Effector CD8-positive, alpha-beta T cell (primary cell): ENCODE results near the gene MRPL43.
"Not testable (repeated sequence)": the region's sequence is repeated elsewhere in the genome, so short reads cannot be mapped to it uniquely, and the experiment has no call there.

ENCODE experiments used
- DNase-seq: peaks from one replicate; lab custom pipeline; 2025; lab: John Stamatoyannopoulos, UW

MRPL43 gene

GRCh38 chr10:100983868-100984671 is 3.2 kb downstream of the MRPL43 start:
- no peak for DNase-seq

GRCh38 chr10:100982916-100983830 is 4.1 kb downstream of the MRPL43 start:
- no peak for DNase-seq

GRCh38 chr10:100981178-100981772 is 6.0 kb downstream of the MRPL43 start:
- DNase-seq, result no peak

GRCh38 chr10:100980711-100981110 is 6.6 kb downstream of the MRPL43 start:
- DNase-seq, result no peak

- no peak for DNase-seq
Measured at GRCh38 chr10:100980311-100980710, 7.0 kb downstream of the MRPL43 start.

- no peak for DNase-seq
Measured at GRCh38 chr10:100979791-100980272, 7.5 kb downstream of the MRPL43 start.

- DNase-seq, result no peak
Measured at GRCh38 chr10:100978901-100979195, 8.4 kb downstream of the MRPL43 start.

- DNase-seq, result no peak
Measured at GRCh38 chr10:100978121-100978900, 9.0 kb downstream of the MRPL43 start.

- DNase-seq, result no peak
Measured at GRCh38 chr10:100977436-100977835, 9.9 kb downstream of the MRPL43 start.

GRCh38 chr10:100976906-100977305 is 10.4 kb downstream of the MRPL43 start:
- DNase-seq, result no peak

- not testable (repeated sequence) for DNase-seq
Measured at GRCh38 chr10:100975397-100975796, 11.9 kb downstream of the MRPL43 start.

- DNase-seq, result no peak
Measured at GRCh38 chr10:100972904-100973535, 14.3 kb downstream of the MRPL43 start.

GRCh38 chr10:100972115-100972903 is 15.0 kb downstream of the MRPL43 start:
- DNase-seq, result no peak

- DNase-seq, result no peak
Measured at GRCh38 chr10:100970914-100971811, 16.1 kb downstream of the MRPL43 start.

- DNase-seq, result peak; percentile 38
Measured at GRCh38 chr10:100970076-100970913, 17.0 kb downstream of the MRPL43 start.

GRCh38 chr10:100969187-100970075 is 17.9 kb downstream of the MRPL43 start, which contains the start of gene SEMA4G:
SEMA4G (plus strand) TSS chr10:100969504; CDS start chr10:100972913, 3,409 bp downstream.
- peak; percentile 38 for DNase-seq

GRCh38 chr10:100968863-100969186 is 18.5 kb downstream of the MRPL43 start:
- DNase-seq, result no peak
